AG04449 (cell line): Measurements from ENCODE around the gene PCP2.

Experiments
- CTCF ChIA-PET: fragments of 350-600 bp; formaldehyde crosslinking; extraction: SDS; loops from one replicate; lab custom pipeline; 2021; ENCODE audit warnings: antibody characterized with exemption; lab: Yijun Ruan, JAX
- POLR2A ChIA-PET: fragments of 400-600, 350-600 bp; formaldehyde crosslinking; extraction: SDS; loops from one replicate; lab custom pipeline; 2020; ENCODE audit warnings: antibody characterized with exemption, inconsistent platforms; lab: Yijun Ruan, JAX
- DNase-seq: peaks from one replicate; pipeline ENCODE4 v3.0.0-alpha.2; 2010; ENCODE audit warnings: low read depth, low spot score
- H3K4me3 ChIP-seq: 2 replicates; pipeline ENCODE4 v1.5.1; 2011; ENCODE audit warnings: low read depth, mild to moderate bottlenecking, control low read depth, low read length
- CTCF ChIP-seq: IDR thresholded peaks from one replicate; pipeline ENCODE4 v1.5.1; 2011; ENCODE audit warnings: mild to moderate bottlenecking, moderate library complexity, low read length, control low read depth, inconsistent platforms; ENCODE audit not compliant: insufficient read depth; ENCODE audit errors: missing control alignments

Gene PCP2

DNA sequence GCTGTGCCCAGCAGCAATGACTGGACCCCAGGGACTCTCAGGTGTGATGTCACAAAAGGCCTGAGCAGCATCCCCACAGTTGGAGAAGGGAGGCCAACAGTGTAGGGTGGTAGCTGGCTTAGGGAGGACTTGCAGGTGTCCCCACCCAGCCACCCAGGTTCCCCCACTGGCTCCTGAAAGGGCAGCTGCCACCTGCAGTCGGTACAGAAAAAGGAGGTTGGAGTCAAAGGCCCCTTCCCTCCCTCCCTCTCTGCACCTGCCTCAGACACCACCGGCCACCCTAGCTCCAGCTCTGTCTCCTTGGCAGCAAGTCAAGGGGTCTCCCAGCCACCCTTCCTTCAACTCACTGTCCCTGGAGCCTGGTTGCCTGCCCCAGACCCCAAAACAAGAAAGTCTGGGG is at the start of gene PCP2:
Gene PCP2 (minus strand): TSS at position 22 of the 400 bp plus-strand sequence. CDS start 262 bp downstream, outside the sequence.
- no peak for TF ChIP-seq CTCF
- no peak within 1 kb of the TSS for H3K4me3 ChIP-seq
- CTCF ChIA-PET: interaction anchor here (0.8 to 1.3 kb wide), 2 partner anchors 18 to 47 kb away, joined by 3 to 5 read pairs; partner anchors contain the start of gene TRAPPC5
- DNase-seq: no peak
- POLR2A ChIA-PET: no interaction called here

- H3K4me3 ChIP-seq: peak overlapping the region; percentile 95
- CTCF ChIA-PET: interaction anchor here (0.5 to 3.0 kb wide), 3 partner anchors 116 to 362 kb away, joined by 3 to 59 read pairs (median 52); no protein-coding TSS in a partner anchor
- TF ChIP-seq CTCF: peak; percentile 31
- POLR2A ChIA-PET: no interaction called here
- no peak for DNase-seq
Observed at GRCh38 chr19:7682175-7682855, 48.8 kb upstream of the PCP2 start.

DNA sequence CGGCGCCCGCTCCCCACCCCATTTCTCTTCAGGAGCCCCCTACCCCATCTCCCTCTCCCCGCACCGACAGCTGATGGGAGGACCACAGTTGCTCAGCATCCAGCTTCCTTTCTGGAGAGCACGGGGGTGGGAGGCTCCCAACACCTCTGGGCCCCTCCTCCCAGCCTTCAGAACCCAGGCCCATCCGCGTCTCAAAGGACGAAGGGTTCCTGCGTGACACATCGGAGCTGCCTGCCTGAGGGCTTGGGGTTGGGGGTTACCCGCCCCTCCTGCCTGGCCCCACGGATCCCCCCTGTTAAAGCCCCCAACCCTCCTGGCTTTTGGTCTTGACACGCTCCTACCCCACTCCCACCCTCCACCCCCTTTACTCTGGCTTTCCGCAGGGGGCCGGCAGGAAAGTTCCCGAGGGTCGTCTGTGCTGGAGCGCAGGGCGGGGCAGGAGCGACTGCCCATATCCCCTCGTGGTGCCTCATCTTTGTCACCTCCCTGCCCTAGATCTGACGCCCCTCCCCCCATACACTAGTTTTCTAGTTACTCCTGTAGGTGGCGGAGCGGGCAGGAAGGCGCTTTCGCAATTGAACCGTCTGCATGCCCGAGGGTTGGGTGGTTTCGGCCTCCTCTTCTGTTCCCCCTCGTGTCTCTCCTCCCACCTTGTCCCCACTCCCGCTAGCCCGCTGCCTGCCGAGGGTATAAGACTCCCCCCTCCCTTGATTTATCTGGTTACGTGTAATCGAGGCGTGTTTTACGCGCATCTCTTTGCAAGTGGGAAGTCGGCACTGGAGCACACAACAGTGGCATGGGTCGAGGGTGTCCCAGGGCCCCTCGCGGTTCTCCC is 48.0 kb upstream of the PCP2 start:
- DNase-seq: peak; percentile 12
- TF ChIP-seq CTCF: peak; percentile 90
- ChIA-PET CTCF (interaction anchor here (0.6 to 3.0 kb wide), 73 partner anchors 8 to 612 kb away, joined by 3 to 59 read pairs (median 4); partner anchors contain the start of genes CAMSAP3, CD209, FCER2 and PCP2), POLR2A (no interaction called here)
- H3K4me3 ChIP-seq: peak overlapping the region; percentile 95

- ChIA-PET CTCF (interaction anchor here (0.6 to 3.0 kb wide), 75 partner anchors 9 to 612 kb away, joined by 3 to 59 read pairs (median 4); partner anchors contain the start of genes CAMSAP3, CD209, FCER2 and PCP2), POLR2A (no interaction called here)
- DNase-seq: no peak
- H3K4me3 ChIP-seq: peak within 1 kb of the TSS; percentile 95
- peak; percentile 67 for TF ChIP-seq CTCF
Observed at GRCh38 chr19:7680606-7681339, 47.3 kb upstream of the PCP2 start, which contains the start of gene TRAPPC5. Gene TRAPPC5 (plus strand): TSS chr19:7680833. CDS start chr19:7682254, 1,421 bp downstream.

DNA sequence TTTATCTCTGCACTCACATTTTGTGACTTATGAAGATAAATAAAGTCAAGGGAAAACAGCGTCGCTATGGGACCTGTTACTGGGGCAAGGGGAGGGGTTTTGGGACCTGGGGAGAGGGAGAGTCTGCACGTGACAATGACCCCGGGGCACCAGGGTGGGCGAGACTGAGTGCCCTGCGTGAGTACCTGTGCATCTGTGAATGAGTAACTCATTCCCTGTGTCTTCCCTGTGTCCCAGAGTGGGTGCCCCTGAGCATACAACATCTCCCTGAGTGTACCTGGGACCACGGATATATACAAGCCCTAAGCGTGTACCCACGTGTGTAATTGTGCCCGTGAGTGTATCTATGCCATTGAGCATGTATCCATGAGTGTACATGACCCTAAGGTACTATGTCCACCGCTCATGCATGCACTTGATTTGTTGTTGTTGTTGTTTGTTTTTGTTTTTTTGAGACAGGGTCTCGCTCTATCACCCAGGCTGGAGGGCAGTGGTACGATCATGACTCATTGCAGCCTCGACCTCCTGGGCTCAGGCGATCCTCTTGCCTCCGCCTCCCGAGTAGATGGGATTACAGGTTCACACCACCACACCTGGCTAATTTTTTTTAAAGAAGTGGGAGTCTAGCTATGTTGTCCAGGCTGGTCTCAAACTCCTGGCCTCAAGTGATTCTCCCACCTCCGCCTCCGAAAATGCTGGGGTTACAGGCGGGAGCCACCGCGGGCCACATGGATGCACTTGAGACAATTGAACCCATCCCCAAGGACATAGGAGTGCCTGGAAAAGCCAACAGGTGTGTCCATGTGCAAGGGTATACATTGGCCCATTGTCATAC is 46.5 kb upstream of the PCP2 start:
- H3K4me3 ChIP-seq: peak overlapping the region; percentile 52
- no peak for DNase-seq
- no peak for TF ChIP-seq CTCF
- CTCF ChIA-PET: interaction anchor here (0.6 to 3.0 kb wide), 34 partner anchors 10 to 580 kb away, joined by 3 to 59 read pairs (median 4); partner anchors contain the start of genes FCER2, PCP2 and RETN
- POLR2A ChIA-PET: no interaction called here
